ENCODE results near the gene LY6G6F. TPM values are rescaled to one million over a fixed set of nuclear protein-coding genes. Genes with fewer than 3 reads are reported as not detected.

Gene LY6G6F
- total RNA-seq, 1 donor from 2014 or later = not detected

DNA sequence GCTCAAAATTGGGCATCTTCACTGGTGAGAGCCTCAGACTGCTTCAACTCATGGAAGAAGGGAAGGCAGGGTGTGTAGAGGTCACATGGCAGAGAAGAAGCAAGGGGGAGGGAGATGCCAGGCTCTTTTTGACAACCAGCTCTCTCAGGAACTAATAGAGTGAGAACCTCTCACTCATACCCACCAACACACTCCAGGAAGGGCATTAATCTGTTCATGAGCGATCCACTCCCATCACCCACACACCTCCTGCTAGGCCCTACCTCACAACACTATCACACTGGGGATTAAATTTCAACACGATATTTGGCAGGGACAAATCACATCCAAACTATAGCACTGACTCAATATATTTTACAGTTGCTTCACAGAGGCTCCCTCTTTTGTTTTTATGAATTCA is 35.1 kb downstream of the LY6G6F start:
- no peak for DNase-seq (ENCODE audit: low read depth)
- no peak overlapping the region for H3K4me3 ChIP-seq (ENCODE audit: low read depth, low read length)
- no peaks in the 10 kb centered on the region for H3K27me3 ChIP-seq (ENCODE audit: control insufficient read depth, insufficient read depth, low read length)
- TF ChIP-seq, protein P1, sequence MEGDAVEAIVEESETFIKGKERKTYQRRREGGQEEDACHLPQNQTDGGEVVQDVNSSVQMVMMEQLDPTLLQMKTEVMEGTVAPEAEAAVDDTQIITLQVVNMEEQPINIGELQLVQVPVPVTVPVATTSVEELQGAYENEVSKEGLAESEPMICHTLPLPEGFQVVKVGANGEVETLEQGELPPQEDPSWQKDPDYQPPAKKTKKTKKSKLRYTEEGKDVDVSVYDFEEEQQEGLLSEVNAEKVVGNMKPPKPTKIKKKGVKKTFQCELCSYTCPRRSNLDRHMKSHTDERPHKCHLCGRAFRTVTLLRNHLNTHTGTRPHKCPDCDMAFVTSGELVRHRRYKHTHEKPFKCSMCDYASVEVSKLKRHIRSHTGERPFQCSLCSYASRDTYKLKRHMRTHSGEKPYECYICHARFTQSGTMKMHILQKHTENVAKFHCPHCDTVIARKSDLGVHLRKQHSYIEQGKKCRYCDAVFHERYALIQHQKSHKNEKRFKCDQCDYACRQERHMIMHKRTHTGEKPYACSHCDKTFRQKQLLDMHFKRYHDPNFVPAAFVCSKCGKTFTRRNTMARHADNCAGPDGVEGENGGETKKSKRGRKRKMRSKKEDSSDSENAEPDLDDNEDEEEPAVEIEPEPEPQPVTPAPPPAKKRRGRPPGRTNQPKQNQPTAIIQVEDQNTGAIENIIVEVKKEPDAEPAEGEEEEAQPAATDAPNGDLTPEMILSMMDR (IDR thresholded peaks at IDR 0.05; ENCODE audit: insufficient read depth, low read length, poor library complexity, severe bottlenecking) = no peak
- peaks cover 2% of the 10 kb centered on the region for H3K36me3 ChIP-seq (ENCODE audit: control insufficient read depth, insufficient read depth, low read length)

DNA sequence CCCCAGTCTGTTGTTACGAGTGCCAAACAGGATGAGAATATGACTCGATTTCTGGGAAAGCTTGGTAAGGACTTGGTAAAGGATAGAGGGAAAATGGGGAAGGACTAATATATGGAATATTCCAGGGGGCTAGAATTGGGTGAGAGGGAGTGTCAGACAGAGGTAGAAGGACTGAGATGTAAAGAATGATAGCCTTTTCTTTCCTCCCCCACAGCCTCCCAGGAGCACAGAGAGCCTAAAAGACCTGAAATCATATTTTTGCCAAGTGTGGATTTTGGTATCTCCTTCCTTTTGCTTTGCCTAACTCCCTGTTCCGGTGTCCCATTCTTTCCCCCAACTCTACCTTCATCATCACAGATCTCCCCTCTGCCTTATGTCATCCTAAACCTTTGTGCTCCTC is 36.2 kb downstream of the LY6G6F start:
- DNase-seq (ENCODE audit: low read depth) = no peak
- H3K27me3 ChIP-seq (ENCODE audit: control insufficient read depth, insufficient read depth, low read length) = no peaks in the 10 kb centered on the region
- H3K4me3 ChIP-seq (ENCODE audit: low read depth, low read length) = no peak overlapping the region
- H3K36me3 ChIP-seq (ENCODE audit: control insufficient read depth, insufficient read depth, low read length) = peaks cover 2% of the 10 kb centered on the region
- TF ChIP-seq, protein P1 (IDR thresholded peaks at IDR 0.05; ENCODE audit: insufficient read depth, low read length, poor library complexity, severe bottlenecking) = no peak

DNA sequence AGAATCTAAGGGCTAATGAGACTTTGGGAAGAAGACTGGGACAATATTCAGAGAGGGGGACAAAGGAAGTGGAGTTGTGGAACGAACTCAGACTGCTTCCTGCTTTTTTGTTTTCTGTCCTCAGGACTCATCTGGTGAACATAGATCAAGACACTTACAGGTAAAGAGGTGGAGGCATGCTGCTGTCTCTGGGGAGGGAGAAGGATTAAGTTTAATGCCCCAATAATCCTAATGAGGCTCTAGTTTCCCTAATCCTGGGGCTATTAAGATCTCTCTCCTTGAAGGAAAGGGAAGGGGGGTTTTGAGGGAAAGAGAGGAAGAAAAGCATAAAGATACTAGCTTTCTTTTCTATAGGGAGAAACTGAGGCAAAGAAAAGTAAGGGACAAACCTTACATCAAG is 37.8 kb downstream of the LY6G6F start:
- Histone ChIP-seq H3K27me3 (ENCODE audit: control insufficient read depth, insufficient read depth, low read length) (no peaks in the 10 kb centered on the region), H3K4me3 (ENCODE audit: low read depth, low read length) (no peak overlapping the region), H3K36me3 (ENCODE audit: control insufficient read depth, insufficient read depth, low read length) (peaks cover 2% of the 10 kb centered on the region)
- TF ChIP-seq, protein P1 (IDR thresholded peaks at IDR 0.05; ENCODE audit: insufficient read depth, low read length, poor library complexity, severe bottlenecking) = no peak
- DNase-seq (ENCODE audit: low read depth) = no peak

DNA sequence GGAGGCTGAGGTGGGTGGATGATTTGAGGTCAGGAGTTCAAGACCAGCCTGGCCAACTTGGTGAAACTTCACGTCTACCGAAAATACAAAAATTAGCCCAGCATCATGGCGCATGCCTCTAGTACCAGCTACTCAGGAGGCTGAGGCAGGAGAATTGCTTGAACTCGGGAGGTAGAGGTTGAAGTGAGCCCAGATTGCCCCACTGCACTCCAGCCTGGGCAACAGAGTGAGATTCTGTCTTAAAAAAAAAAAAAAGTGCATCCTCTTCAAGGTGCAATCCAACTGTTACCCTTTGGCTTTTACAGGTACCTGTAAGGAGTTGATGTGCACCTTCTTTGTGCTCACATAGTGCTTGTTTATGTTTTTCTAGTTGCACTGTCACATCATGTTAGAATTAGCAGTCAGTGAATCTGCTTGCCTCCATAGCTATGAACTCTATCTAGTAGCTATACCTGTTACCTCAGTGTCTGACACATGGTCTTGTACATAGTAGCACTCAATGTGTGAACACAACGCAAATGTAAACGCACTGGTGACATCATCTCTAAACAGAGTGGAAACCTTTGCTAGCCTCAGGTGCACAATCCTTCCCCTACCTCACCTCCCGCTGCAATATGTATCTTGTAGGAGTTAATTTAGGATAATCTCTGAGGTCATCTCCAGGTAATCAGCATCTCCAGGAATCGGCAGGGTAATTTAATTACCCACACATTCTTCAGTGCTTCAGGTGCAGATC is 42.8 kb downstream of the LY6G6F start:
- H3K27me3 ChIP-seq (ENCODE audit: control insufficient read depth, insufficient read depth, low read length) = no peaks in the 10 kb centered on the region
- TF ChIP-seq, protein P1 (IDR thresholded peaks at IDR 0.05; ENCODE audit: insufficient read depth, low read length, poor library complexity, severe bottlenecking) = no peak
- H3K4me3 ChIP-seq (ENCODE audit: low read depth, low read length) = no peak overlapping the region
- no peak for DNase-seq (ENCODE audit: low read depth)
- H3K36me3 ChIP-seq (ENCODE audit: control insufficient read depth, insufficient read depth, low read length) = no peaks in the 10 kb centered on the region

DNA sequence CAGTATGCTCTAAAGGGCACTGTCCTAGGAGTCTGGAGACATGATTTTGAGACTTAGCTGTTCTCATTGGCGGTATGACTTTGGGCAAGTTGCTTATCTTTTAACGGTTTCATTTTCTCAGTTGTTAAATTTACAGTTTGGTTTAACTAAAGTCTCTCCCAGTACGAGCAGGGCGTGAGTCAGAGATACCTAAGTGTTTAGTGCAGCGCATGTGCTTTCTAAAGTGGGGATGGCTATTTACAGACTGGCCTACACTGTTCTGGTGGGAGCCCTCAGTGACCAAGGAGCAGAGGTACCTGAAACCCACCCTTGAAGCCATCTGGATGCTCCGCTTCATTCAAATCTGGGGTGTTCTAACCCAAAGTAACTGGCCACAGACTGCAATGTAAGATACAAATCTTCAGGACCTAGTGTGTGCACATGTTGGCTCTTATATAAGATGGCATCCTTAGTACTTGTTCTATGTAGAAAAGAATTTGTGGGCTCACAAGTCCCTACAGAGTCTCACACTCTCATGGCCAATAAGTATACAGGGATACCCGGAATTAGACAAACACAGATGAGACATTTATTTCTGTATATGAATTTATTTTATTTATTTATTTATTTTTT is 43.9 kb downstream of the LY6G6F start:
- TF ChIP-seq, protein P1 (IDR thresholded peaks at IDR 0.05; ENCODE audit: insufficient read depth, low read length, poor library complexity, severe bottlenecking) = no peak
- H3K27me3 ChIP-seq (ENCODE audit: control insufficient read depth, insufficient read depth, low read length) = no peaks in the 10 kb centered on the region
- no peak for DNase-seq (ENCODE audit: low read depth)
- H3K4me3 ChIP-seq (ENCODE audit: low read depth, low read length) = no peak overlapping the region
- H3K36me3 ChIP-seq (ENCODE audit: control insufficient read depth, insufficient read depth, low read length) = no peaks in the 10 kb centered on the region

Data from kidney epithelial cell (primary cell).